ENCODE data around the gene RAB4A.

RAB4A gene

DNA sequence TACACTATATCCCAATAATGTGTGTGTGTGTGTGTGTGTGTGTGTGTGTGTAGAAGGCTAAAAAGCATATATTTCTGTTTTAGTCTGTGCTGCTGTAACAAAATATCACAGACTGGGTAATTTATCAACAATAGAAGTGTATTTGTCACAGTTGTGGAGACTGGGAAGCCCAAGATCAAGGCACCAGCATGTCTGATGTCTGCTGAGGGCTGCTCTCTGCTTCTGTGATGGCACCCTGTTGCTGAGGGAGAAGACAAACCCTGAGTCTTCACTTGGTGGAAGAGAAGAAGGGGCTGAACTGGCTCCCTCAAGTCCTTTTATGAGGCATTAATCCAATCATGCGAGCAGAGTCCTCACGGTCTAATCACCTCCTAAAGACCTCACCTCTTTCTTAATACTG, 23.0 kb upstream of the RAB4A start:
- no peak for DNase-seq

DNA sequence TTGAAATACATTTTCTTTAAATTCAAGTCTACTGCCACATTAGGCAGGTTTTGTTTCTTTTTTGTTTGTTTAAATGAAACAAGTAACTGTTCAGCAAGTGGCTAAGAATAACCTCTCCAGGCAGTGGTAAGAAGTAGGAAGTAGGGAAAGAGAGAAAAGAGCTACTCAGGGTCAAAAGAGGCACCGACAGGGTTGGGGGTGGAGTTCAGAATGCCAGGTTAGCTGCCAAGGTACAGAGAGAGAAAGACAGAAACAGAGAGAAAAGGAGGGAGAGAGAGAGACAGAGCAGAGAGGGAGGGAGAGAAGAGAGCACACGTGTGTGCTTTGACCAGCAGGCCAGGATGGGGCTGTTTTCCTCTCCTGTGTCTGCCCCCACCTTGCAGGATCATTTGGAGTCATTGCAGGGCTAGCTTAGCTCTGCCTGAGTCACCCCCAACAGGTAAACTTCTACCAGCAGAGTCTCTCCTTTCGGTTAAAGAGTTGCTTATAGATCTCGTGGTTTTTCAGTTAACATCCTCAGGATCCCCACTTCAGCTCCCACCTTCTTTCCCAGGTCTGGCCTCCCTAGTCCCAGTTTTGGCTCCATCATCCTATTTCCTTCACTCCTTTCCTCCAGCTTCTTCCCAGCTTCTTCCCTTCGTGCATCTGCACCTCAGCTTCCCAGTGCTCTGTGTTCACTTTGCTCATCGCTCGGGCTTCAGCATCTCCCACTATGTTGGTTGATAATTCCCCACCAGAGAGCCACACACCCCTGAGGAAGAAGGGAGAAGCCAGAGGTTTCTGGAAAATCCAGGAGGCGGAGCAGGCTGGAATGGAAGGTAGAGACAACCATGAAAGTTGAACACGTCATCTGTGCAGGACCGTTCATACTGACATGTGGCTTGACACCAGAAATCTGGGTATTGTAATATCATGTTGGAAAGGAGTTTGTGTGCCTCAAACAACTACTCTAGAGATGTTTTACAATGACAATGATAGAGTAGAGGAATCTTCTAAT, 21.8 kb upstream of the RAB4A start:
- DNase-seq, result no peak

DNA sequence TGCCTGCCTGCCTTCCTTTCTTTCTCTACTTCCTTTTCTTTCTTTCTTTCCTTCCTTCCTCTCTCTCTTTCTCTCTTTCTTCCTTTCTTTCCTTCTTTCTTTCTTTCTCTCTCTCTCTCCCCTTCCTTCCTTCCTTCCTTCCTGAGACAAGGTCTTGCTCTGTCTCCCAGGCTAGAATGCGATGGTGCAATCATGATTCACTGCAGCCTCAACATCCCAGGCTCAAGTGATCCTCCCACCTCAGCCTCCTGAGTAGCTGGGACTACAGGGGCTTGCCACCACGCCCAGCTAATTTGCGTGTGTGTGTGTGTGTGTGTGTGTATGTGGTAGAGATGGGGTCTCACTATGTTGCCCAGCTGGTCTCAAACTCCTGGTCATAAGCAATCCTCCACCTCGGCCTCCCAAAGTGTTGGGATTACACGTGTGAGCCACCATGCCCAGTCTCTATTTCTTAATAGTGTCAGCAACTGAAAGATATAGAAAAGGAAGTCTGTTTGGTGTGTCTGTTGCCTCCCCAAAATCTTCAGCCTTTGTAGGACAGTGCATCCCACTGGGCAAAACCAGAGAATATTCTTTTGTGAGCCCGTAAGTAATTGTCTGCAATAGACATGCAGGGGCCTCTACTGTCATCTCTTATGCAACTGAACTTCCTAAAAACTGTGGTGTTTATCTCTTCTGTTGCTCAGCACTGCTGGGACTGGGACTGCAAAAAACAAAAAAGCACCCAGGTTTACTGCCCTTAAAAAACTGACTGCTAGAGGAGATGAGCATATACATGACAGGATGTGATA, 20.9 kb upstream of the RAB4A start:
- no peak for DNase-seq

GRCh38 chr1:229251185-229251584, 19.7 kb upstream of the RAB4A start:
- no peak for DNase-seq

- DNase-seq, result no peak
Observed at GRCh38 chr1:229252228-229252984, 18.5 kb upstream of the RAB4A start.

DNA sequence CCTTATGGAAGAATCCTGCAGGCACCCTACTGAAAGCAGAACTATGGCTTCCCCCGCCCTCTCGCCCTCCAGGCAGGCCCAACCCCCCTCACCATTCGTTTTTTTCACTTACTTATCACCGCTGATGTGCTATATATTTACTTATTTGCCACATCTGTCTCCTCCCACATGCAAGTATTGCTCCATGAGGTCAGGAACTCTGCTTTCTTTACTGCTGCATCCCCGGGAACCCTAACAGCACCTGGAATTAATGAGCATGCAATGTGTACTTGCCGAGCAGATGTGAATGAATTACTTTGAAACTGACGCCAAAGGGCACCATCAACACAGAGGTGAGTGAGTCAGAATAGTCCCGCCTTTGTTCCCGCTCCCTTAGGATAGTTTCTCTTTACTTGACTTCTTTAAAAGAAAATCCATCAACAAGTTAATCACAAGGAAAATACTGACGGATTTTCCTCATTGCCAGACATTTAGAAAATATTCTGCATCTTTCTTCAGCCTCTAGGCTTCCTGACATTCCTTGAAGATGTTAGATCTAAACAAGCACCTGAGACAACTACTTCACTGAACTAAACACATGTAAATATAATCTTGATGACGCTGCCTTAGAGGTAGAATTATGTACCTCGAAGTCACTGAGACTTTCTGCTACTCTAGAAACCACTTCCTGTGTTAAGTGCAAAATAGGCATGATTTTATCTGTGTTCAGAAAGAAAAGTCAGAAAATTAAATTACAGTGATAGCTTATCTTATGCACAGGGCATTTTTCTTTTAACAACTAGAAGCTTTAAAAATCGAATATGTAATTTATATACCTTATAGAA, 17.5 kb upstream of the RAB4A start:
- DNase-seq, result no peak

- DNase-seq, result no peak
Observed at GRCh38 chr1:229254910-229255541, 15.9 kb upstream of the RAB4A start.

DNA sequence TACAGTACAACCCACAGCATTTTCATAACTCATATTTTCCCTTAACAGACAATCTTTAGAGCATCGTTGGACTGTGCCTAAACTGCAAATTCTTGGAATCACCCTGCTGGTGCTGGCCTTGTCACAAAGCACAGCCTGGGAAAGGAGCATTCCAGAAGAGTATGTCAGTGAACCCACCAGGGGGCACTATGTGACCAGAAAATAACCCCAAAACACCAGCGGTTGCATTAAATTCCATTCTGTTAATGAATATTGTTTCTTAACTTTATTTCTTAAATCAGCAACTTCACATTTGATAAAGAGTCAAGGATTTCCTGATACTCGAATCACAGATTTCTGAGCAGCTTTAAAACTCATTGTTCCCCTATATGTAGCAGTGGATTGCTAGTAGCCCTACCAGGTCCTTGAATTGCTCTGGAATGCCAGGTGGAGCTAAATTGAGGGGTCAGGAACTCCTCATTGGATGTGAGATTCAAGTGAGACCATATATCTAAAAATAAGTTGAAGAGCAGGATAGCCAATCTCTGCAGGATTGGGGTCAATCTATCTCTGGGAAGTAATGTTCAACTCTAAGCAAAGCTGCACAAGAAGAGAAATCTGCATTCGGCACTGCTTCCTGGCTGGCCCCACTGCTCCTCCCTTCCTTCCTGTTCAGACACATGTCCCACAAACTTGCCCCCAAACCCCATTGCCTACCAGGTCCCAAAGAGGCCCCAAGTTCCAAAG, 12.7 kb upstream of the RAB4A start:
- DNase-seq, result no peak

DNA sequence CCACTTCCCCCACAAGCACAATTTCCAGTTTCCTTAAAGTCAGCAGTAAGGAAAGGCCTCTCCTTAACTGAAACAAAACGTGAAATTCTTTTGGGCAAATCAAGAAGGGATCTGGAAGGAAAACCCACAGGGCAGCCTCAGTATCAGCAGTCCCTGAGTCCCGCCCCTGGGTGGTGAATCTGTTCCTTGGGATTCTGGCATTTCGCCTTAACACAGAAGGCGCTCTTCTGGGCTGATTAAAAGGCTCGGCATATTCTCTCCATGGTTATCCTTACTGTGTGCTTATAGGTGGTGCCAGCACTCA, 12.2 kb upstream of the RAB4A start:
- DNase-seq, result no peak

GRCh38 chr1:229260297-229260696, 10.6 kb upstream of the RAB4A start:
- DNase-seq, result no peak

DNA sequence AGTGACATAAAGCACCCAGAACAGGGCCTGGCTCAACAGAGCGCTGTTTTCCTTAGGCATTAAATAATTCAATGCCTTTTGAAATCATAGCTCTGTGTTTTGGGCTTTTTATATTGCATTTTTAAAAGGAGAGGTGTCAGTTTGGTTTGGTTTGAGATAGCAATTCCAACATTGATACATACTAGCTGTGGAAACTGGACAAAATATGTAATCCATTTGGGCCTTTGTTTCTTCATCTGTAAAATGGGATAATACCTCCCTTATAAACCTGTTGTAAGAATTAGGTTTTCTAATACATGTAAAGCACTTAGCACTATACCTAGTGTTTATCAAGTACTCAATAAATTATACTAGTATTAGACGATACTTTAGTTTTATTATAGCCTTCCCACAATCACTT, 8.7 kb upstream of the RAB4A start:
- DNase-seq, result no peak

GRCh38 chr1:229263254-229263653, 7.7 kb upstream of the RAB4A start:
- no peak for DNase-seq

DNA sequence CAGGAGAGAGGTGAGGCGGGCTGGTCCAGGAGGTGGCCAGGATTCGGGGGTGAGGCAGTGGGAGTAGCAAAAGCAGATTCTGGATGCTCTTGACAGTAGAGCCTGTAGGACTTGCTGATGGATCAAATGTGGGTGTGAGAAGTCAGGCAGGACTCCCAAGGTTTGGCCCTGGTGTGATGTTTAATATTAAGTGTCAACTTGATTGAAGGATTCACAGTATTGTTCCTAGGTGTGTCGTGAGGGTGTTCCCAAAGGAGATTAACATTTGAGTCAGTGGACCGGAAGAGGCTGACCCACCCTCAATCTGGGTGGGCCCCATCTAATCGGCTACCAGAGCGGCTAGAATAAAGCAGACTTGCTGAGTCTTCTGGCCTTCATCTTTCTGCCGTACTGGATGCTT, 6.8 kb upstream of the RAB4A start:
- DNase-seq, result no peak

DNA sequence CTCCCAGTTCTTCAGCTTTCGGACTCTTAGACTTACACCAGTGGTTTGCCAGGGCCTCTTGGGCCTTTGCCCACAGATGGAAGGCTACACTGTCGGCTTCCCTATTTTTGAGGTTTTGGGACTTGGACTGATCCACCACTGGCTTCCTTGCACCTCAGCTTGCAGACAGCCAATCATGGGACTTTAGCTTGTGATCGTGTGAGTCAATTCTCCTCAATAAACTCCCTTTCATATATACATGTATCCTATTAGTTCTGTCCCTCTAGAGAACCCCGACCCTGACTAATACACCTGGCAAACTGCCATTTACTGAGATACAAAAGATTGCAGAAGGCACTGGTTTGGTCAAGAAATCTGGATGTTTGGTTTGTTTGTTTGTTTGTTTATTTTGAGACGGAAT, 6.4 kb upstream of the RAB4A start:
- no peak for DNase-seq

DNA sequence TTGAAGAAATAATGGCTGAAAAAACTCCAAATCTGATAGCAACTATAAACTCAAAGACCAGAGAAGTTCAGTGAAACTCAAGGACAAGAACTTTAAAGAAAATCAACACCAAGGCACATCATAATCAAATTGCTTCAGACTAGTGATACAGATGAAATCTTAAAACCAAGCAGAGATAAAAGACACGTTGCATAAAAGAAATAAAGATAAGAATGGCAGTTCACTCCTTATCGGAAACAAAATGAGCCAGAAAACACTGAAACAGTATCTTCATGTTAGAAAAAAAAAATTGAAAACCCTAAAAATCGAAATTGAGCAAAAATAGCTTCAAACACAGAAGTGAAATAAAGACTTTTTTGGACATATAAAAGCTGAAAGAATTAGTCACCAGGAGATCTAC, 4.6 kb upstream of the RAB4A start:
- DNase-seq, result no peak

DNA sequence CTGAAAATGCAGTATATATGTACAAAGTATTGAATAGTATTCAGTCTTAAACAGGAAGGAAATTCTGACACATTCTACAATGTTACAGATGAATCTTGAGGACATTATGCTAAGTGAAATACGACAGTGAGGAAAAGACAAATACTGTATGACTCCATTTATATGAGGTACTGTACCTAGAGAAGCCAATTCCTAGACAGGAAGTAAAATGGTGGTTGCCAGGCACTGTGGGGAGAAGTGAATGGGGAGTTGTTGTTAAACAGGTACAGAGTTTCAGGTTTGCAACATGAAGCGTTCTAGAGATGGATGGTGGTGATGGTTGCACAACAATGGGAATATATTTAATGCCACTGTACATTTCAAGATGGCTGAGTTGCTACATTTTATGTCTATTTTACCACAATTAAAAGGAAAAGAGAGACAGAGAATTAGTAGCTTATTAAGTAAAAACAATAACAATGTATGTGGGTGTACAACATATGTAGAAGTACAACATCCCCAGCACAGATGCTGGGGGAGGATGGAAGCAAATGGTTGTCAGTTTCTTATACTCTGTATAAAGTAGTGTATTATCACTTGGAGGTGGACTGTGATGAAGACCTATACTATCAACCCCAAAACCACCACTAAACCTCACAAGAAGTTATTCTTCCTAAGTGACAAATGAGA, 3.9 kb upstream of the RAB4A start:
- DNase-seq, result no peak

- no peak for DNase-seq
Observed at GRCh38 chr1:229268505-229268904, 2.4 kb upstream of the RAB4A start.

DNA sequence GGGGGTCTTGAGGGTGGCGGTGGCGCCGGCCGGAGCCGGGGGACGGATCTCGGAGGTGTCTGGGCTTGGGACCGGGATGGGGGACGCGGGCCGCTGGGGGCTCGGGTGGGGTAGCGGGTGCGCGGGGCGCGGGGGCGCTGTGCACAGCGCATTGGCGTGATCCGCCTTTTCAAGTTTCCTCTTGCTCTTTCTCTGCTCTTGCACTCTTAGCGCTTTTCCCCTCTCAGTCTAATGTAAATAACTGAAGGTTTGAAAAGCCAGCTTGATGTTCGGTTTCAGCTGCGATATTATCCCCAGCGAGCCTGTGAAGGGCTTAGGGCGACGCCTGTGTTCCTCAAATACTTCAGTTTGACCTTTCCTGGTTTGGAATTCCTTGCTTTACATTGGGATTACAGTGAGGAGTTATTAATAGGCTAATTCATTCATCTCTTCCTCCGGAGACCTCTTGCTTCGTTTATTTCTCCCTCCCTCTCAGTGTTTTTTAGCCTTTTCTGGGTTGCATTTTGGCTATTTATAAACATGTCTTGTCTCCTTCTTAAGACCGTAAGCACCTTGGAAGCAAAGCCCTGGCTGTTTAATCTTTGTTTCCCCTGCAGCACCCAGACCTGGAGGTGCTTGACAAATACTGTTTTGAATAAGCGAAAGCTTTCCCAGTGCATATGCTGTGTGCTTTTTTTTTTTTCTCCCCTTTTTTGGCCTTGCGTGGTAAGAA, 693 bp downstream of the RAB4A start:
- DNase-seq, result no peak

DNA sequence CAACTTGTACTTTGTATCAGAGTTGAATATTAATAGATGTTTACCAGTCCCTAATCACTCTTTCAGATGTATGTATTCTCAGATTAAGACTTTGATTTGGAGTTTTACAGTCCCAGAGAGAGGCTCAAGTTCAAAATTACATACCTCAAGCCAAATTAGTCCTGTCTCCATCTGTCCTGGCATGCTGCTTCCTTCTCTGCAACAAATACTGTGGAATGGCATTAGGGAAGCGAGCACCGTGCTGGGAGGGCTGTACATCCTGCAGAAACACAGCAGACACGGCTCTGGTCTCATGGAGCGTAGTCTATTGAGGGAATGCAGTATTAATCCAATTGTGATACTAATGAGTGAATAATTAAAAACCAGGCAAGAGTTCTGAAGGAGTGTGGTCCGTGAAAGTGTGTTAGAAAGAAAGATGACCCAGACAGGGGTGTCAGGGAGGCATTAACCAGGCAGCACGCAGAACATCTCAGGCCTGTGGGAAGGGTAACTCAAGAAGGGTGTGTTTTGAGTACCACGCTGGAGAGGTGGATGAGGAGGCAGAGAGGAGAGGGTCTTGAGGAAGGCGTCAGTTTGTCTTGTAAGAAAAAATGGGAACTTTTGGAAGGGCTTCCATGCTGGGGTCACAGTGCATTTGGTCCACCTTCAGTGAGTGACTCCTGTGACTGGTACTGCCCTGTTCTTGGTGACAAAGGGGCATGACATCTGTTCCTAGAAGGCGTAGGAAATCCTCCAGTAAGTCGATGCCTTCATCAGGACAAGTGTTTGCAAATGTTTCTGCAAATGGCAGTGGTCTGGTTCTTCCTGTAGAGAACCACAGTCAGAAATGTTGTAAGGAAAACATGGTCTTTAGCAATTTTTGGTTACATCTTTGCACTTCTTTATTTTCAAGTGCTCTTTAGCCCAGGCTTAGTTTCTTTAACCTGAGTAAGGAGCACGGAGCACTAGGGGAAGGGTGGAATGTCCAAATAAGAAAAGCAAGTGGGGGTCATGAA, 1.6 kb downstream of the RAB4A start:
- no peak for DNase-seq

Data from NCI-H1105 (cell line).